Limb (tissue), 2 donors: ENCODE data around the gene BRD4.
"Not testable (repeated sequence)": the region's sequence is repeated elsewhere in the genome, so short reads cannot be mapped to it uniquely, and the experiment has no call there.

Experiments used
- DNase-seq, 2 donors: peaks; one replicate each; pipeline ENCODE4 v3.0.0-alpha.2; 2016; ENCODE audit errors: extremely low spot score in 2 of 2

Gene BRD4

GRCh38 chr19:15332311-15332996, at the start of gene BRD4:
Gene BRD4, minus strand, starts transcription at chr19:15332539. Its CDS starts 59,440 bp downstream, at chr19:15273099.
- DNase-seq = peak; percentile 68 to 89

GRCh38 chr19:15381864-15382263, 49.5 kb upstream of the BRD4 start:
- DNase-seq = no peak

GRCh38 chr19:15381429-15381828, 49.1 kb upstream of the BRD4 start:
- DNase-seq = no peak

GRCh38 chr19:15379999-15380647, 47.8 kb upstream of the BRD4 start:
- peak in 1 of 2 donors; percentile 15 for DNase-seq

- DNase-seq = peak; percentile 98 to 99
Measured at GRCh38 chr19:15379083-15379998, 47.0 kb upstream of the BRD4 start, which contains the start of gene AKAP8. Gene AKAP8, minus strand, starts transcription at chr19:15379787. Its CDS starts 56 bp downstream, at chr19:15379731.

DNA sequence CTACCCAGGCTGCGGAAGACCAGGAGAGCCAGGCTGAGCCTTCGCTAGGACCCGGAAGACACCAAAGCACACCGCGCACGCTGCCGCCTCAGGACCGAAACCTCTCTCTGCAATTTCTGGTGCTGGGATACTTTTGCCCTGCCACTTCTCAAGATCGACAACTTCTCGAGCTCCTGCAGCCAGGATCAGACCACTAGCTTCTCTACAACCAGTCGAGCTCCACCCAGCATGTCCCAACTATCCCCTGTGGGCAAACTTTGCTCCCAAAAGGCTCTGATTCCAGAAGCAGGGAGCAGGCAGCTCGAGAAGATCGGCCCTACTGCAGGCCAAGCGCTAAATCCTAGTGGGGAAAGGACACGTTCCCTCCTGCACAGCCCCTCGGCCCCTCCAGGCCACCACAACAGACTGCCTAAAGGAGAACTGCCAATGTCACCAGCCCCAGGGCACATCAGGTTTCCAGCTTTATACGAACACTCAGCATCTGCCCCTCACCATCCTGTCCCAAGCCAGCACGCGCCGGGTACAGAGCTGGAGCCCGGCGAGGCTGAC, 46.3 kb upstream of the BRD4 start:
- DNase-seq = peak; percentile 18 to 61

DNA sequence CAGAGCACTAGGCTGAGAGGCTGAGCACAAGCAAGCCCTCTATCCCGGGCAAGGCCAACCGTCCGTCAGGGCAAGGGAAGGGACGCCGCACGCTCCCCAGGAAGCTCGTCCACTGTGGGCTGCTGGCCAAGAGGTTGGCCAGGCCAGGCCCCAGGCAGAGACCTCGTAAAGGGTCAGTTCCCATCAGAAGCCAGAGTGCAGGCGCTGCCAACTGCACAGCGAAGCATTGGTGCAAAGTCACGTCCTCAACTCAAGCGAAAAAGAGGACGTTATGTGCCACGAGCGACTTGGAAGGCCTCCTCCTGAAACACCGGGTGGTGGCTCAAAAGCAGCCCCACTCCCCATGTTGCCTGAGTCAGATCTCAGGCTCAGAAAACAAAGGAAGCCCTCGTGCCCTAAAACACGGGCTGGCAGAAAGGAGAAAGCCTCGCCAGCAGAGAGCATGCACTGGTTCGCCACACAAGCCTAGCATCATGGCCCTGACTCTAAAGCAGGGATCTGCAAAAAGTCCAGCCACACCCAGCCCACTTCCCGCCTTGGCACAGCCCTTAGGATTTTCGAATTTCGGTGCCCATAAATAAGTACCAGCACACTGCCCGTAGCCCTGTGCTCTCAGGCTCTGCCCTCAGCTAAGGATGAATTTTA, 42.6 kb upstream of the BRD4 start:
- DNase-seq = no peak

DNA sequence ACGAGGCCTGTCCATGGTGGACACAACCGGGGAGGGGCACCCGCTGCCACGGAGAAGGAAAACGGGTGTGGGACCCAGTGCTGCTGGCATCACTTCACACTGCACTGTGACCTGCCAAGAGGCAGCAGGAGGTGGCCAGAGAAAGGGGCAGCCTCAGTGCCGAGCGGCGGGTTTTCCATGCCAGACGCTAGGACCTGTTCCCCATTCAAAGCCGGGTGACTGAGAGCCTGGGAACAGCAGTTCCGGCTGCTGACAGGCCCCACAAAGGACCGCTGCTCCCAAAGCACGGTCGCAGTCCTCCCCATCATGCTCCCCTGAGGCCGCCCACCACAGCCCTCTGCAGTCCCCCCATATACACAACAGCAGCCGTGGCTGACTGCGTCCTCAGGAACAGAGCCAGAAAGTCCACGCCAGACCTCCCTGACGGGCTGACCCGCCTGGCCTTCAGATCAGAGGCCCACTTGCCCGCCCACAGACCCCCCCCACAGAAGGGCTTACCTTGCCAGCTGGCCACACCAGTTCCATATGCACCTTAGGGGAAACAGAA, 41.8 kb upstream of the BRD4 start:
- no peak for DNase-seq

- DNase-seq = no peak
Measured at GRCh38 chr19:15373644-15374043, 41.3 kb upstream of the BRD4 start.

GRCh38 chr19:15372891-15373301, 40.6 kb upstream of the BRD4 start:
- no peak for DNase-seq

DNA sequence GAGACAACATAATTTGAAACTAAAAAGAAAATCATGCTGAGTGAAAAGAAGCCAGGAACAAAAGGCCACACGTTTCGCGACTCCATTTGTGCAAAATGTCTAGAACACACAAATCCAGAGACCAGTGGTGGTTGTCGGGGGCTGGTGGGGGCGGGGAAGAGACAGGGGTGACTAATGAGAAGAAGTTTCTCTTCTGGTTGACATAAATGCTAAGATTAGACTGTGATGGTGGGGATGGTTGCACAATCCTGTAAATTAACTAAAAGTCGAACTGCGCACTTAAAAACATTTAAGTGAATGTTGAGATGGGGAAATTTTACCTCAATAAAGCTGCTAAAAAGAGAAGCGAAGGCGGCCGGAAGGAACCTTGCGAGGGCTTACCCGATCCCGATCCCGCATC, 40.1 kb upstream of the BRD4 start:
- no peak for DNase-seq

GRCh38 chr19:15371786-15372380, 39.5 kb upstream of the BRD4 start:
- DNase-seq = no peak

- DNase-seq = no peak
Measured at GRCh38 chr19:15371119-15371518, 38.8 kb upstream of the BRD4 start.

DNA sequence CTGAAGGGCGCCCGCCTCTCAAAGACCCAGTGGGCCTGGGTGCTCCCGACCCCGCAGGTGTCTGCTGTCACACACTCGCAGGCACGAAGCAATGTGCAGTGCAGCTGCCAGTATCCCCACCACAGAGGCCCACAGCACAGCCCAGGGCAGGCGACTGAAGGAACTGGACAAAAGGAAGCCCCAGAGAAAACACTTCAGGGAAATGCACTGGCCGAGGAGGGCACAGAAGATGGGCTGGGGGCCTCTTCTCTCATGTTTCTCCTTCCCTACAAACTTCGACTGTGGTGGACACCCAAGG, 37.2 kb upstream of the BRD4 start:
- no peak for DNase-seq

DNA sequence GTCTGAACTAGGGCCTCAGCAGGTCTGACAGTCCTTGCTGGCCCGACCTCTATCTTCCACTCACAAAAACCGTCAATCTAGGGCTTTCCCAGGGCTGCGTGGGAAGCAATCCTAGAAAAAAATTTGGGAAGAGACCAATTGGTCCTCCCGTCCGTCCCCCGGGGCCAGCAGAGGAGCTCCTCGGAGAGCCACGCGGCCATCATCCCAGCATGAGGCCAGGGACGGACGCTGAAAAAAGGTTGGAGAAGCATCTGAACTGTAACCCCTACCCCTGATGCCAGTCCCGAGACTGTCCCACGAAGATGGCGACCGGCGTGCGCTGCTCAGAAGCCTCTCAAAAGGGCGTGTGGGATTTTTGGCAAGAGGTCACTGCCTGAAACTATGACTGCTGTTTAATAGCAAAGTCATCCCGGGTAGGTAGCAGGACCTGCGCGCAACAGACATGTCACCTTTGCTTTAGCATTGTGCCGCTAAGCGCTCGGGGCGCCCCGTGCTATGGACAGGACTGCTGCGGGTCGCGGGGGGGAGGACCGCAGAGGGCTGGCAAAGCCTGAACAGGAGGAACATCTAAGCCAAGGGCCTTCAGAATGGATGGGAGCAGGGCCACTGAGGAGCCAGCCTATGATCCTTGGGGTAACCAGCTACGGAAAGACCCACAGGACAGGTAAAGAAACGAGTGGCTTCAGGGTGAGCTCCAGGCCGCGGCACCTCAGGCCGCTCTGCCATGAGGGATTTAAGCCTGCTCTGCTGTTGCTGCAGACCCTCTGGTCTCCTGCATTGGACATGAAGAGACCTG, 36.7 kb upstream of the BRD4 start:
- no peak for DNase-seq

DNA sequence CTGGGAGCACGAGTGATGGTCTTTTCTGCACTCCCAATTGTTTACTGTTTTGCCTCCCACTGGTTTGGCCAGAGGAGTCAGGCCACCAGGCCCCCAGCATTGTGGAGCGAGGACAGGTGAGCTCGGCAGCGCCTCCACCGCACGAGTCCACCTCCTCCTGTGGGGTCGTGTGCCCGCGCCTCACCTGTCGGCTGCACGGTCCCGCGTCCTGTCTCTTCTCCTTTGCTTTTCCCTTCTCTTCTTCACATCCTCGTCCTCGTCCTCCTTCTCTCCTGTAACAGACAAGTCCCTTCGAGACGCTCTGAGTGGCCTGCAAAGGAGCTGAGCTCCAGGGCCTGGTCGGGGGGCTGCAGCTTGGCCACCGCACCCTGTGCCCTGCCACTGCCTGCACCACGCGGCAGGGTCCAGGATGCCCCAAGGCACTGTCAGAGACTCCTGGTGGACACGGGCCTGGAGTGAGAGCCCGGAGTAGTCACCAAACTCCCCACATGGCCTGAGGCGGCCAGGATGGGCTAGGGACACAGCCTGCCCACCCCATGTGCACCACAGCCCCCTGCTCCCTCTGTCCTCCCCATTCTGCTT, 35.8 kb upstream of the BRD4 start:
- DNase-seq = no peak

DNA sequence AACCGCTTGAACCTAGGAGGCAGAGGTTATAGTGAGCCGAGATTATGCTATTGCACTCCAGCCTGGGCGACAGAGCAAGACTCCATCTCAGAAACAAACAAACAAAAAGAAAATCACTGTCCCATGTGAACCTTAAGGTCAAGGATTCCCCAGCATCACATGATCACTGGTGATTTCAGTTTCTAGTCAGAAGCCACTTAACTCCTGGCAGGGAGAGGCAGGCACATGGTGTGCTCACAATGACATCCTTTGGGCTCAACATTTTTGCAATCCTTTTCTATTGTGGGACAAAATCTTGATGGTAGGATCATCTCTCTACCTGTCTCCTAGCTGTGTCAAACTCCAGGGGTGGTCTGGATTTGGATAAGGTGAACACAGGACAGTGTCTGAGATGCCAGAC, 35.1 kb upstream of the BRD4 start:
- no peak for DNase-seq

- DNase-seq = no peak
Measured at GRCh38 chr19:15365264-15365663, 32.9 kb upstream of the BRD4 start.

- not testable (repeated sequence) for DNase-seq
Measured at GRCh38 chr19:15363791-15364190, 31.5 kb upstream of the BRD4 start.

- not testable (repeated sequence) for DNase-seq
Measured at GRCh38 chr19:15363048-15363447, 30.7 kb upstream of the BRD4 start.
